Osteocyte (in vitro differentiated cells): ENCODE measurements around the gene SLC44A1. TPM values are rescaled to one million over a fixed set of nuclear protein-coding genes. Genes with fewer than 3 reads are reported as not detected.

ENCODE experiments used
- DNase-seq: peaks from one replicate; pipeline ENCODE4 v3.0.0; 2021; ENCODE audit warnings: mixed read lengths; ENCODE audit not compliant: unreplicated experiment; ENCODE audit errors: extremely low spot score
- H3K27ac Mint-ChIP-seq: one replicate; pipeline ENCODE4 v1.8.0; 2021; ENCODE audit warnings: mild to moderate bottlenecking, mixed read lengths; ENCODE audit not compliant: unreplicated experiment
- H3K27me3 Mint-ChIP-seq: one replicate; pipeline ENCODE4 v1.8.0; 2021; ENCODE audit warnings: mixed read lengths; ENCODE audit not compliant: unreplicated experiment
- H3K36me3 Mint-ChIP-seq: one replicate; pipeline ENCODE4 v1.8.0; 2021; ENCODE audit warnings: mixed read lengths; ENCODE audit not compliant: unreplicated experiment
- H3K4me1 Mint-ChIP-seq: one replicate; pipeline ENCODE4 v1.8.0; 2021; ENCODE audit warnings: mixed read lengths; ENCODE audit not compliant: unreplicated experiment
- H3K4me3 Mint-ChIP-seq: one replicate; pipeline ENCODE4 v1.8.0; 2021; ENCODE audit warnings: mild to moderate bottlenecking, moderate library complexity, mixed read lengths; ENCODE audit not compliant: unreplicated experiment
- H3K9me3 Mint-ChIP-seq: one replicate; pipeline ENCODE4 v1.8.0; 2021; ENCODE audit warnings: mixed read lengths; ENCODE audit not compliant: unreplicated experiment
- total RNA-seq: library from RNA; stranded (reverse); gene quantifications from 2 replicates; pipeline ENCODE4 v1.2.1, GENCODE V29; 2021
- TF ChIP-seq, protein P1 (sequence below): fragments of 200-600 bp; sonication (generic); IDR thresholded peaks from 2 replicates; pipeline ENCODE4 v1.5.0; 2021; ENCODE audit warnings: antibody characterized with exemption, mild to moderate bottlenecking, moderate library complexity

SLC44A1 gene
- total RNA-seq, 1 donor from 2014 or later, result 30.2 TPM

DNA sequence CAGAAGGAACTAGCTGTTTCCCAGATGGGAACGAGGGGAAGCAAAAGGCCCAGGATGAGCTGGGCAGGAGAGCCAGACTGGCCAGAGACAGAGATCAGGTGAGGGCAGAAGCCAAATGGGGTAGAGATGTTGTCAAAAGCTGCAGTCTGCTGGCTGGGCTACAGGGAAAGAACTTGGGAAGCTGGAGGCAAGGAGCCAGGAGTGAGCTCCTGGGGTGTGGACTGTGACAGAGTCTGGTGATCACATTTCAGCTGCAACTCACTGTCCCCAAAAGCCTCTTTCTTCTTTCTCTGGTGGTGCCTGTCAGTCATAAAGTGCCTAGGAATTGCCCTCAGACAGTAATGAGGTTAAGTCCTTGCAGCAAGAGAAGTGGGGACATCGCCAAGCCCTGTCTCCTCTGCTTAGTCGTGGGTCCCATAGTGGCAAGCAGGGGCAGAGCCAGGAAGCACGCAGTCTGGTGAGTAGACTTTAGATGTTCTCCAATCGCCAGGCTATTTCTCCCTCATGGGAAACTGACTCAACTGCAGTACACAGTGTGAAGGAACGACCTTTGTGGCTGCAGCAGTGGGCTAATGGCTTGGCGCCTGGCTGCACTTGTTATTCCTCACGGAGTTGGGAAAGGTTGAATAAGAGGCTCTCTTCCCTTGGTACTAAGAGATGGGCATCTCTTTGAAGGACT lies 200.9 kb downstream of the SLC44A1 start:
- Mint-ChIP-seq H3K9me3 (no peaks in the 10 kb centered on the region), H3K4me1 (peaks cover 23% of the 10 kb centered on the region), H3K27me3 (no peaks in the 10 kb centered on the region), H3K4me3 (no peak overlapping the region), H3K27ac (no peak overlapping the region), H3K36me3 (no peaks in the 10 kb centered on the region)
- no peak for DNase-seq
- TF ChIP-seq, protein P1, sequence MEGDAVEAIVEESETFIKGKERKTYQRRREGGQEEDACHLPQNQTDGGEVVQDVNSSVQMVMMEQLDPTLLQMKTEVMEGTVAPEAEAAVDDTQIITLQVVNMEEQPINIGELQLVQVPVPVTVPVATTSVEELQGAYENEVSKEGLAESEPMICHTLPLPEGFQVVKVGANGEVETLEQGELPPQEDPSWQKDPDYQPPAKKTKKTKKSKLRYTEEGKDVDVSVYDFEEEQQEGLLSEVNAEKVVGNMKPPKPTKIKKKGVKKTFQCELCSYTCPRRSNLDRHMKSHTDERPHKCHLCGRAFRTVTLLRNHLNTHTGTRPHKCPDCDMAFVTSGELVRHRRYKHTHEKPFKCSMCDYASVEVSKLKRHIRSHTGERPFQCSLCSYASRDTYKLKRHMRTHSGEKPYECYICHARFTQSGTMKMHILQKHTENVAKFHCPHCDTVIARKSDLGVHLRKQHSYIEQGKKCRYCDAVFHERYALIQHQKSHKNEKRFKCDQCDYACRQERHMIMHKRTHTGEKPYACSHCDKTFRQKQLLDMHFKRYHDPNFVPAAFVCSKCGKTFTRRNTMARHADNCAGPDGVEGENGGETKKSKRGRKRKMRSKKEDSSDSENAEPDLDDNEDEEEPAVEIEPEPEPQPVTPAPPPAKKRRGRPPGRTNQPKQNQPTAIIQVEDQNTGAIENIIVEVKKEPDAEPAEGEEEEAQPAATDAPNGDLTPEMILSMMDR, result no peak

DNA sequence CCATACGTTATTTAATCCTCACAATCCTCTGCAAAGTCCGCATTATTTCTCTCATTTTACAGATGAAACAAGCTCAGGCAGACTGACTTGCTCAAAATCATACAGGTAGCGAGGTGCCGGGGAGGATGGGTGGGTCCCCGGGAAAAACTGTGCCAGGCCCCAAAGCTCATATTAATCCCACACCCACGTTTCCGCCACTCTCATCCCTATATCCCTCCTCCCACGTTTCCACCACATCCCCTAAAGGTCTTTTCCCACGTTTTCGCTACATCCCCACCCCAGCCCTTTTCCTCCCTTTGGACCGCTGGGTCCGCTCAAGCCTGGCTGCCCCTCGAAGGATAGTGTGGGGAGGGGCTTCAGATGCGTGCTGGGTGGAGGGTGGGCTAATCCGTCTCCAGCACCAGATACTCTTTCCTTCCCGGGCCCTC lies 202.9 kb downstream of the SLC44A1 start:
- Mint-ChIP-seq H3K4me3 (peak overlapping the region; percentile 80), H3K4me1 (peaks cover 35% of the 10 kb centered on the region), H3K27ac (peak overlapping the region; percentile 83), H3K9me3 (no peaks in the 10 kb centered on the region), H3K27me3 (no peaks in the 10 kb centered on the region), H3K36me3 (no peaks in the 10 kb centered on the region)
- TF ChIP-seq, protein P1, result no peak
- DNase-seq, result no peak

DNA sequence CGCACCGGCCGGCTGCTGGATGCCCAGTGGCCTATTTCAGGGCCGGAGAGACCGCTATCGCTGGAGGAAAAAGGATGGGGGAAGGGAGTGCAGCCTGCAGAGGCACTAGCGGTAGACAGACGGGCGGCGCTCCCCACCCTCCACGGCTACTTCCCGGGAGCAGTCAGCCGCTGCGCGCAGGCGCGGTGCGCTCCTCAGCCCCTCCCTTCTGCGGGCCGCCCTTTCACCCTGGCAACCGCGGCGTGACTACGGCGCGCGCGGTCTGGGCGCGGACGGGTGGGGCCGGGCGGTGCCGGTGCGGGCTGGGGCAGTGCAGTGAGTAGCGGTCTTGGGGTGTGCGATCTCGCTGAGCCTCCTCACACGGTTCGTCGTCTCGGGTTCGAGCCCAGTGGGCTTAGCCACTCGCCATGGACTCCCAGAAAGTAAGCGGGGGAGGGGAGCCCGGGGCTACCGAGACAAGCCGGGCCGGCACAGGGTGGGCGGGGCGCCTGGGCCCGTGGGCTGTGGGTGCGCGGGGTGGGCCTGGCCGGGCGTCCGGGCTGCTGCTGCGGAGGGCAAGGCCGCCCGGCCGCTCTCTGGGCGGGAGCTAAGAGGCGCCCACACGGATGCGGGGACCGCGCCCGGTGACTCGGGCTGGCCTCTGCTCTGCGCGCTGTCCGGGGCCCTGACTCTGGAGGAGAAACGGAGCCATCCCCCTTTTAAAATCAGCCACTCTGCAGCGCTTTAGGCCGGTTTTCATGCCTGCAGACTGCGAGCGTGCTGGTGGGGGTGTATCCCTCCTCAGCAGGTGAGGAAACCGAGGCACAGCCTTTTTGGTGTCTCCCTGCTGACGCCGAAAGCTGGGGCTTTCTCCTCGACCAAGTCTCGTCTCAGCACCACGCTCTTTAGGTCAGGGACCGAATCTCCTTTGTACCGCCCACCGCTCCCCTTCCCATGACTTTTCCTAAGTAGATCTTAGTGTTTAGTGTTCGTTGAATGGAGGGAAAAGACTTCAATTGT lies 203.7 kb downstream of the SLC44A1 start, which contains the start of gene FSD1L:
TSS of gene FSD1L (plus strand) at position 221 of the 999 bp plus-strand sequence. CDS start at position 408, 187 bp downstream.
- H3K4me1 Mint-ChIP-seq, result peaks cover 37% of the 10 kb centered on the region
- peak within 1 kb of the TSS; percentile 80 for H3K4me3 Mint-ChIP-seq
- peak within 1 kb of the TSS; percentile 91 for H3K27ac Mint-ChIP-seq
- TF ChIP-seq, protein P1, result peak; percentile 16
- H3K27me3 Mint-ChIP-seq, result no peaks in the 10 kb centered on the region
- DNase-seq, result peak; percentile 97
- no peaks in the 10 kb centered on the region for H3K36me3 Mint-ChIP-seq
- H3K9me3 Mint-ChIP-seq, result no peaks in the 10 kb centered on the region

DNA sequence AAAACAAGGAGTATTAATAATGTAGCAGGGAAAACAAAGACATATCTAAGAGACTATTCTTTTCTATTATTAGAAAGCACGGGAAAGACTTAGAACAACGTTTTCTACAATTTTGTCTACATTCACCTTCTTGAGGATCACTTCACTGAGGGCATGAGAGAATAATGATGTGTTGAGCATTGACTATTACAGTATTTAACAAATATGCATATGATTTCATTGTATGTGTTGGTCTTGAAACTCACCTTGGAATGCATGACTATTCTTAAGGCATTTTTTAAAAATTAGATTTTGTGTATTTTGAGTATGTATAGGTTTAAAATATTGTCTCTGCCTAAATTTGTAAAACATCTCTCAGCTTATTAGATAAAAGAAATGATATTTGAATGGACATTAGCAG lies 204.6 kb downstream of the SLC44A1 start:
- peaks cover 37% of the 10 kb centered on the region for H3K4me1 Mint-ChIP-seq
- H3K4me3 Mint-ChIP-seq, result peak overlapping the region; percentile 80

More for the DNA sequence above, 204.6 kb downstream of the SLC44A1 start:
- Mint-ChIP-seq H3K9me3 (no peaks in the 10 kb centered on the region), H3K36me3 (no peaks in the 10 kb centered on the region), H3K27ac (peak overlapping the region; percentile 91), H3K27me3 (no peaks in the 10 kb centered on the region)
- no peak for DNase-seq
- TF ChIP-seq, protein P1, result no peak
